Hematopoietic multipotent progenitor cell treated with erythropoietin and hydrocortisone succinate and interleukin-3 and kit ligand, for 8 days (in vitro differentiated cells): ENCODE measurements around the gene ZNF195.
A peak's percentile ranks its signal among the peaks of the same experiment; 100 is the strongest.
"Not testable (repeated sequence)": the region's sequence is repeated elsewhere in the genome, so short reads cannot be mapped to it uniquely, and the experiment has no call there.

ENCODE experiments used
- DNase-seq: peaks from one replicate; pipeline ENCODE4 v3.0.0-alpha.2; 2015

ZNF195 gene

DNA sequence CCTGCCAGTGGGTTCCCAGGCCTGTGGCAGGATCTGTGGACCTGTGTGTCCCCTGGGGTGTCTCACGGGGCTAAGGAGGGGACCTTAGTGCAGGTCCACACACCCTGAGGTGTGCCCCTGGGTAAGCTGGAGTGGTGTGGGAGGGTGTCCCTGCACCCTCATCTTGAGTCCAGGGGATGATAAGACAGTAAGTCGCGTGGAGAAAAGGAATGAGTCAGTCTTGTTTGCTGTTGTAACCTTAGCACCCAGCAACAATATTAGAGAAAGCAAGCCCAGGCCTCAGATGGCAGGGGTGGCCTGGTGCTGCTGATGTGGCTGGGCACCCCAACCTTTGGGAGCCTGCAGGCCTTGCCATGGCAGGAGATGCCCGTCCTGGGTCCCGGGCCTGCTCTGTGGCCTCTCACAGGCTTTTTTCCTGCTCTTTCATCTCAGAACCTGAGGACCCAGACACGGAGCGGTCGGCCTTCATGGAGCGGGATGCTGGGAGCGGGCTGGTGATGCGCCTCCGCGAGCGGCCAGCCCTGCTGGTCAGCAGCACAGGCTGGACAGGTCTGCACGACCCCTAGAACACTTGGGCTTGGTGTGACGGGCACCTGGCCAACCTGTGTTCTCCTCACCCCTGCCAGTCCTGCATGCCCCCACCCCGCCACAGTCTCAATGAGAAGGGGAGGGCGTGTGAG, 23.4 kb upstream of the ZNF195 start:
- DNase-seq, result not testable (repeated sequence)

DNA sequence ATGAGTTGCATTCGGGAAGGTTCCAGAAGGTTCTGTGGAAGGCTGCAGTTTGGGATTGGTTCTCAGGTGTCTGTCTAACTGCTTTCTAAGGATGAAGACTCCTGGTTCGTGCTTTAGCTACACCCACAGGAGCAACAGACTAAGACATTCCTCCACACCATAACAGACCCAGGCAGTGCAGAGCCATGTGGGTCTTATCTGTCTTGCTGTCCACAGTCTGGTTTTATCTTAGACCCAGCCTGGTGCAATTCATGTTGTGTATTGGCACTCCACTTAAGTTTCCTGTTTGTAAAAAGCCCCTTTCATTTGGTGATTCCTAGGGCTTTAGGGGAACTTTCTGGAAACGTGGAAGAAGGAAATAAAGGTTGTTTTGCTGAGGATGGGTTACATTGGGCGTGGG, 22.1 kb upstream of the ZNF195 start:
- DNase-seq, result peak; percentile 80

- not testable (repeated sequence) for DNase-seq
Observed at GRCh38 chr11:3398509-3398908, 19.6 kb upstream of the ZNF195 start.

DNA sequence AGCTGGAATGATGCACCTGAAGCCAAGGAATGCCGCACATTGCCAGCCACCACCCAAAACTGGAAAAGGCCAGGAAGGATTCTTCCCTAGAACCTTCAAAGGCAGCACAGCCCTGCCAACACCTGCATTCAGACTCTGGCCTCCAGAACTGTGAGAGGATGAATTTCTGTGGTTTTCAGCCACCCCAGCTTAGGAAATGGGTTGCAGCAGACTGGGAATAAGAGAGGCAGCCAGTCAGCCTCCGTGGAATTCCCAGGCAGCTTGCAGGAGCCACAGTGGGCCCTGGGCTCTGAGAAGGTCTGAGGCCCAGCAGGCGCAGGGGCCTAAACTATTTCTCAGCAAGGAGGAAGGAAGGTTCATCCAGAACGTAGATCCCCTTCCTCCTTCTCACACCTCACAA, 19.2 kb upstream of the ZNF195 start:
- DNase-seq, result not testable (repeated sequence)

GRCh38 chr11:3397210-3397609, 18.3 kb upstream of the ZNF195 start:
- DNase-seq, result not testable (repeated sequence)

DNA sequence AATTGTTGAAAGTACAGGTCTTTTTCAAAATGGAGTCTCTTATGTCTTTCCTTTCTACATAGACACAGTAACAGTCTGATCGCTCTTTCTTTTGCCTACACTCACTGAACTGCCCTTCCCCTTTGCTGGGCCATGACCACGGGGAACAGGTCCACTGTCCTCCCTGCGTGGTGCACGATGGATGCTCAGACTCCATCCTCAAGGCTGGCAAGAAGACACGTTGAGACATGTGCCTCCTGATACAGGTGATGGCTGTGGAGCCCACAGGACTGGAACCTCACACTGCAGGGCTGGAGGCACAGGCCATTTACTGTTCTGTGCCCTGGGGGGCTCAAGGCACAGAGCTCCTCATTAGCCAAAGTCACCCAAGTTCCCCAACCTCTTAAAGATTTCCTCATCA, 16.5 kb upstream of the ZNF195 start:
- not testable (repeated sequence) for DNase-seq

DNA sequence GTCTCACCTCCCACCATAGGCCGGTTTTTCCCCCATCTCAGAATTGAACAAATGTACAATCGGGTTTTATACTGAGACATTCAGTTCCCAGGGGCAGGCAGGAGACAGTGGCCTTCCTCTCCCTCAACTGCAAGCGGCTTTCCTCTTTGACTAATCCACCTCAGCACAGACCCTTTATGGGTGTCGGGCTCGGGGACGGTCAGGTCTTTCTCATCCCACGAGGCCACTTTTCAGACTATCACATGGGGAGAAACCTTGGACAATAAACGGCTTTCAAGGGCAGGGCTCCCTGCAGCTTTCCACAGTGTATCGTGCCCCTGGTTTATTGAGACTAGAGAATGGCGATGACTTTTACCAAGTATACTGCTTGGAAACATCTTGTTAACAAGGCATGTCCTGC, 16.0 kb upstream of the ZNF195 start:
- DNase-seq, result not testable (repeated sequence)

GRCh38 chr11:3393450-3393849, 14.5 kb upstream of the ZNF195 start:
- DNase-seq, result not testable (repeated sequence)

DNA sequence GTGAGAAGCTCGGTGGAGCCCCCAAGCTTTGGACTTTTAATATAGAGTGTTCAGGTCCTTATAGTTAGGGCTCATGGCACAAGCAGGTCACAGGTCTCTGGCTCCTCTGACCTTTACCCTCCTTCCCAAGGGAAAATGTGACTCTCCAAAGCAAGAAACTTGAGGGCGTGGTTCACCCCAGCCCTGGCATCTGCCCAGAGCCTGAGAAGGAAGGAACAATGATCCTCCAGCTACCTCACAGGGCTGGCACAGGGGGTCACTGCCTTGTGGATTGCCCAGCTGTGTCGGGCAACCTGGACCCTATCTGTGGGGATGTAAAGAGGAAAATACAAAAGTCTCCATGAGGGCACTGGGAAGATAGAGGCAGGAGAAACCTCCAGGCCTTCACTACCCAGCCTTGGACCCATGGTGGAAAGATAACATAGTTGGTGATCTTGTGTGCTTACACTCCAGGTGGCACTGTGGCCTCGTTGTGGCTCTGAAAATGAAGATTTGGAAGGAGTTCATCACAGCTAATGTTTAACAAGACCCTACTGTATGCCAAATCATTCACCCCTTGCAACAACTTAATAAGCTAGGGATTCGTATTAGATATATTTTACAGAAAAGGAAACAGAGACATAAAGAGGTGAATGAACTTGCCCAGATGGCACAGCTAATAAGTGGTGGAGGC, 3.8 kb upstream of the ZNF195 start:
- DNase-seq, result peak; percentile 37

DNA sequence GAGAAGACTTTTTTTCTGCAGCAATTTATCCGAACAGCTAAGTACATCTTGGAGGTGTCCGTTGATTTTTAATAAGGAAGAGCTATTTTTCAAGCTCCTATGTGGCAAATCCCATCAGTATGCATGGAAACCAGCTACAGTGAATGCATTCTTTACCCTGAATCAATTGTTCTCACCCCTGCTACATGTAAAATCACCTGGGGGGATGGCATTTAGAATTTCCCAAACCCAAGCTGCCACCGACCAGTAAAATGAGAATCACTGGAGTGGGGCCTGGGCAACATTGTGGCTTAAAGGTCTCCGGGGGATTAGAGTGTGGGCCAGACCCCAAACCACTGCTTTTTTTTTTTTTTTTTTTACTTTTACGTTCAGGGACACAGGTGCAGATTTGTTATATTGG, 2.8 kb upstream of the ZNF195 start:
- DNase-seq, result no peak

DNA sequence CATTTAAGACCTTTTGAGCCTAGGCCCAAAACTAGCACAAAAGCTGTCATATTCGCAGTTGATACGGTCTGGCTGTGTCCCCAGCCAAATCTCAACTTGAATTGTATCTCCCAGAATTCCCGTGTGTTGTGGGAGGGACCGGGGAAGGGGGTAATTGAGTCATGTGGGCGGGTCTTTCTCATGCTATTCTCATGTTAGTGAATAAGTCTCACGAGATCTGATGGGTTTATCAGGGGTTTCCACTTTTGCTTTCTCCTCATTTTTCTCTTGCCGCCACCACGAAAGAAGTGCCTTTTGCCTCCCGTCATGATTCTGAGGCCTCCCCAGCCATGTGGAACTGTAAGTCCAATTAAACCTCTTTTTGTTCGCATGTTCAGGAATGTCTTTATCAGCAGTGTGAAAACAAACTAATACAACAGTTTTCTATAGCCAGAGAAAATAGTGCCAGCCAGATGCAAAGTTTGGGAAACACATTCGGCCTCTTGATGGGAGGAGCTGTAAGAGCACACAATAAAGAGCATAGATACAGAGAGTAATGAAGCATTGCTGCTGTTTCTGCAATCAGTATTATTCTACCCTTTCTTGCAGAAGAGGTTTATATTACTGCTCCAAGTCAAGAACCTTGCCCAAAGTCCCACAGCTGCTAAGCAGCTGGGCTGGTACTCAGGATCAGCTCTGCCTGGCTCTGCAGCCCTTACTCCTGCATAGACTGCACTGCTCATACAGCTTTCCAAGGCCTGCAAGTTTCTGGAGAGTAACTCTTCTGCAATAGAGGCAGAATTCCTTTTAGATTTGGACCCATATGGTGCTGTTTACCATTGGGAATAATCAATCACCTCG, 2.0 kb upstream of the ZNF195 start:
- DNase-seq, result no peak

GRCh38 chr11:3375552-3375951, 3.4 kb downstream of the ZNF195 start:
- DNase-seq, result no peak

GRCh38 chr11:3370311-3370870, 8.6 kb downstream of the ZNF195 start:
- no peak for DNase-seq

- DNase-seq, result no peak
Observed at GRCh38 chr11:3369366-3369765, 9.6 kb downstream of the ZNF195 start.

DNA sequence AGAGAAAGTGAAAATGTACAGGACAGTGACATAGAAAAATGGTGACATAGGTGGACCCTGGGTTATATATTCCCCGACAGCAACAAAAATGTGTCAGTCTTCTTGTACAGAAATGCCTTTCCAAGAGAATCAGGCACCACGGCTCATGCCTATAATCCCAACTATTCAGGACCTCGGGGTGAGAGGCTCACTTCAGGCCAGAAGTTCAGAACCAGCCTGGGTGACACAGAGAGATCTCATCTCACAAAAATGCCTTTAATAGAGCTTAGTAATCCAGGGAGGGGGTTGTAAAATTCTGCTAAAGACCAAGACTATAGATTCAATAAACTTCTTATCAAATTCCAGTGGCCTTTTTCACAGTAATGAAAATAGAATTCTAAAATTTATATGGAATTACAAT, 10.7 kb downstream of the ZNF195 start:
- DNase-seq, result no peak

- DNase-seq, result no peak
Observed at GRCh38 chr11:3367221-3367620, 11.7 kb downstream of the ZNF195 start.

GRCh38 chr11:3359092-3359824, 19.7 kb downstream of the ZNF195 start:
- DNase-seq, result peak; percentile 16

DNA sequence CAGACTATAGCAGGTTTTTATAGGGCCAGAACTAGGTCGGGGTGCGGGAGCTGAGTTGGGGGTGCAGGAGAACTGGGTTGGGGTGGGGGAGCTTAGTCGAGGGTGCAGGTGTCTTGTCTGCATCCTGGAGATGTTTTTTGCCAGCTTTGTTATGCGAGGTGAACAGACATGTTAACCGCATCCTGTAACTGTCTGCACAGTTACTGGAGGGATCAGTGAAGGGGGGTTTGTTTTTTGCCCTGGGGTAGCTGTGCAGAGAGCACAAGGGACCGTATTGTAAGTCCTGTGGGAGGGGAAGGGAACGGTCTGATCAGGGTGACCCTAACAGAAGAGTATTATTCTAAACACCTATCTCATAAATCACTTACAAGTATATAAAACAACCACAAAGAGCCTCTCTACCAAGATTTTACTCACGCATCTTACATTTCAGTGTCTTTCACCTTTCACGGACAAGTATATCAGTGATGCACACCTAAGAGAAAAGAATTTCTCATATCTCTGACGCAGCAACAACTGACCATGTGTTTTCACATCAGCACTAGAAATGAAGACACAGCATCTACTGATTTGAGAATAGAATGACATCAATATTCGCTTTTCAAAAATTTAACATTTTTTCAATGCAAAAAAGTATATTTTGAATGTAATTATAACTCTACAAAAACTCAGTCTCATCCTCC, 20.8 kb downstream of the ZNF195 start:
- DNase-seq, result no peak

- no peak for DNase-seq
Observed at GRCh38 chr11:3357302-3357701, 21.6 kb downstream of the ZNF195 start.

DNA sequence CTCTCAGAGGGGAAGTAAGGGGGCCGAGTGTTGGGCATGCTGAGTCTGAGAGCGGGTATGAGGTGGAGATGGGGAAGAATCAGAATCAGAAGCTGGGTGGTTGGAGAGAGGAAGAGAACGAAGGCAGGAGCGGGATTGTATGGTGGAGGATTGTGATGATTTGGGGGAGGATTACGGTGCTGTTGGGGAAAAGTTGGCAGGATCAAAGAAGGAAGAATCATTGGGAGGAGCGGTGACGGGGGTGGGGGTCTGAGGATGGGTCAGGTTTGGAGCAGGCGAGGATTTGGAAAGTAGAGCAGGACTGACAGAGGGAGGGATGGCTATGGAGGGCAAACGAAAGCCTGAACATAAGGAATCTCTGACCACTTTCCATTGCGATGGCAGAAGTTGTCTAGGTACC, 22.1 kb downstream of the ZNF195 start:
- no peak for DNase-seq

GRCh38 chr11:3353066-3353465, 25.9 kb downstream of the ZNF195 start:
- no peak for DNase-seq

- DNase-seq, result no peak
Observed at GRCh38 chr11:3347127-3347526, 31.8 kb downstream of the ZNF195 start.
